SU-DHL-6 (cell line): Measurements from ENCODE around the gene IL17B.

Experiments
- H2AFZ ChIP-seq: fragments of 200-600 bp; sonication (generic); 2 replicates; pipeline ENCODE4 v1.6.1; 2014; ENCODE audit warnings: low read depth, mild to moderate bottlenecking, moderate library complexity, mixed read lengths, antibody characterized with exemption, low read length; ENCODE audit not compliant: severe bottlenecking
- H3F3A ChIP-seq: fragments of 200-600 bp; shearing (Covaris generic); 2 replicates; pipeline ENCODE4 v1.6.0; 2016; ENCODE audit warnings: antibody characterized with exemption, mild to moderate bottlenecking; ENCODE audit not compliant: insufficient read depth
- H3K27ac ChIP-seq: fragments of 200-600 bp; sonication (generic); 2 replicates; pipeline ENCODE4 v1.5.1; 2016; ENCODE audit warnings: low read depth, mild to moderate bottlenecking, low read length, moderate library complexity, mixed read lengths
- H3K27me3 ChIP-seq: fragments of 200-600 bp; sonication (generic), shearing (Covaris generic); 2 replicates; pipeline ENCODE4 v1.6.0; 2014; ENCODE audit warnings: mild to moderate bottlenecking, low read length
- H3K36me3 ChIP-seq: fragments of 200-600 bp; sonication (generic); 2 replicates; pipeline ENCODE4 v1.6.1; 2014; ENCODE audit warnings: mild to moderate bottlenecking, low read length, mixed read lengths
- H3K4me2 ChIP-seq: fragments of 300-600, 200-600 bp; shearing (Covaris generic), sonication (generic); 2 replicates; pipeline ENCODE4 v1.6.0; 2014; ENCODE audit warnings: low read length, low read depth, mild to moderate bottlenecking; ENCODE audit not compliant: poor library complexity, severe bottlenecking
- H3K4me3 ChIP-seq: fragments of 200-600 bp; sonication (generic); 2 replicates; pipeline ENCODE4 v1.5.1; 2014; ENCODE audit warnings: antibody characterized with exemption, low read length, mild to moderate bottlenecking, mixed read lengths; ENCODE audit not compliant: insufficient read depth, poor library complexity, severe bottlenecking
- H3K79me2 ChIP-seq: fragments of 200-600 bp; sonication (generic); 2 replicates; pipeline ENCODE4 v1.6.1; 2014; ENCODE audit warnings: mild to moderate bottlenecking, low read length, moderate library complexity; ENCODE audit not compliant: insufficient read depth
- H3K9ac ChIP-seq: fragments of 200-600 bp; sonication (generic); 2 replicates; pipeline ENCODE4 v1.7.0; 2014; ENCODE audit warnings: mild to moderate bottlenecking, low read length
- H3K9me2 ChIP-seq: fragments of 200-600 bp; sonication (generic); replicated peaks from 2 replicates; pipeline ENCODE4 v1.6.1; 2014; ENCODE audit warnings: low read length; ENCODE audit not compliant: insufficient read depth
- H3K9me3 ChIP-seq: fragments of 200-600 bp; sonication (generic); 2 replicates; pipeline ENCODE4 v1.6.1; 2014; ENCODE audit warnings: low read length, mixed read lengths; ENCODE audit not compliant: insufficient read depth
- H4K20me1 ChIP-seq: fragments of 200-600 bp; sonication (generic); 2 replicates; pipeline ENCODE4 v1.6.1; 2014; ENCODE audit warnings: low read depth, mild to moderate bottlenecking, antibody characterized with exemption, low read length, moderate library complexity, mixed read lengths
- CTCF ChIP-seq: fragments of 200-600 bp; sonication (generic); IDR thresholded peaks from one replicate; pipeline ENCODE4 v1.5.1; 2017; ENCODE audit warnings: antibody characterized with exemption, mild to moderate bottlenecking, low read length, moderate library complexity; ENCODE audit not compliant: insufficient read depth, poor library complexity, severe bottlenecking
- EZH2phosphoT487 ChIP-seq: fragments of 200-600 bp; sonication (generic), shearing (Covaris generic); conservative IDR thresholded peaks from 2 replicates; pipeline ENCODE4 v1.6.1; 2018; ENCODE audit warnings: mild to moderate bottlenecking, antibody characterized with exemption, low read length, moderate library complexity, mixed read lengths

The IL17B gene

DNA sequence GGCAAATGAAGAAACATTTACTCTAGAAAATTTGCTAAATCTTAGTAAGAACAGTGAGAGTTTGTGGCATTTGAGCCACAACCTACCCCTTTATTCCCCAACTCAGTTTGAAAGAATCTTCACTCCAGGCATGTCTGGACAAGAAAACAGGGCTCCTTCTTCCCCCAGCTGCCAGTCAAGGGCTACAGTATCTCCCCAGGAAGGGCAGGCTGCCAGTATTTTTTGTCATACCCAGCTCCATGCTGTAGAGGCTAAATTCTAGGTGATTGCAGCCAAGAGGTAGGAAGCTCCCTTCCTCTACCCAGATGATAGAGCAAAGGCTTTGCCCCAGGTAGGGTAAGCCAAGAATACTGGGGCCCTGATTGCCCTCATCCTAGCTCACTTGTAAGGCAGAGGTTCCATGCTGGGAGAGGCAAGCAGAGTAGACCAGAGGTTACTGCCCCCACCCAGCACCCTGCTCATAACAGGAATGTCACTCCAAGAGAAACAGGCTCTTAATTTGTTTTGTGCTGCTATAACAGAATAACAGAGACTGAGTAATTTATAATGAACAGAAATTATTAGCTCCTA is 53.8 kb downstream of the IL17B start:
- Histone ChIP-seq H3K27me3 (no peaks in the 10 kb centered on the region), H3K27ac (no peak overlapping the region), H3F3A (no peaks in the 10 kb centered on the region), H4K20me1 (no peaks in the 10 kb centered on the region), H3K4me3 (no peak overlapping the region), H3K79me2 (no peaks in the 10 kb centered on the region), H3K9me2 (no peaks in the 10 kb centered on the region), H2AFZ (no peak overlapping the region), H3K36me3 (no peaks in the 10 kb centered on the region), H3K9ac (no peak overlapping the region), H3K4me2 (no peak overlapping the region), H3K9me3 (no peaks in the 10 kb centered on the region)
- TF ChIP-seq EZH2phosphoT487 = no peak
- TF ChIP-seq CTCF = no peak

DNA sequence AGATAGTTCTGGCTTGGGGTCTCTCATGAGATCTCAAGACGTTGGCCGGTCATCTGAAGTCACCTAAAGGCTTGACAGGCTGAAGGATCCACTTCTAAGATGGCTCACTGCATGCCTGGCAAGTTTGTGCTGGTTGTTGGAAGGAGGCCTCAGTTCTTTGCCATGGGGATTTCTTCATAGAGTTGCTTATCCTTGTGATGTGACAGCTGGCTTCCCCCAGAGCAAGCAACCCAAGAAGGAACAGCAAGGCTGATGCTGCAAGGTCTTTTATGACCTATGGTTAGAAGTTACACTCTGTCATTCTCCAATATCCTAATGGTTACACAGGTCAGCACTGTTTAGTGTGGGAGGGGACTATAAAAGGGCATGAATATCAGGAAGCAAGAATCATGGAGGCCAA is 54.5 kb downstream of the IL17B start:
- Histone ChIP-seq H3K4me2 (no peak overlapping the region), H3K27me3 (no peaks in the 10 kb centered on the region), H3K9me3 (no peaks in the 10 kb centered on the region), H3K36me3 (no peaks in the 10 kb centered on the region), H3F3A (no peaks in the 10 kb centered on the region), H3K79me2 (no peaks in the 10 kb centered on the region), H3K27ac (no peak overlapping the region), H4K20me1 (no peaks in the 10 kb centered on the region), H3K9ac (no peak overlapping the region), H3K4me3 (no peak overlapping the region), H3K9me2 (no peaks in the 10 kb centered on the region), H2AFZ (no peak overlapping the region)
- TF ChIP-seq EZH2phosphoT487 = no peak
- no peak for TF ChIP-seq CTCF
